Stomach (tissue), 4 donors: ENCODE results near the gene USP17L22.
"Not testable (repeated sequence)": the region's sequence is repeated elsewhere in the genome, so short reads cannot be mapped to it uniquely, and the experiment has no call there.

Source experiments
- CTCF ChIP-seq, 7 experiments: fragments of 450-650 bp in 4 of 7; fragments of 200-600 bp in 3 of 7; sonication (generic) in 3 of 7; IDR thresholded peaks; one replicate each; pipeline ENCODE4 v1.5.1; 2016 to 2019; ENCODE audit warnings: antibody characterized with exemption in 7 of 7, control low read depth in 2 of 7, mild to moderate bottlenecking in 1 of 7
- EP300 ChIP-seq: sonication (generic); formaldehyde crosslinking; IDR thresholded peaks from one replicate; pipeline ENCODE4 v1.6.1; 2017; ENCODE audit warnings: antibody characterized with exemption
- POLR2A ChIP-seq, 4 donors: fragments of 450-650 bp; IDR thresholded peaks; one replicate each; pipeline ENCODE4 v1.6.1; 2016; ENCODE audit warnings: antibody characterized with exemption in 4 of 4, control low read depth in 2 of 4, mild to moderate bottlenecking in 1 of 4, moderate library complexity in 1 of 4
- POLR2AphosphoS5 ChIP-seq, 3 donors: sonication (generic); formaldehyde crosslinking; IDR thresholded peaks; one replicate each; pipeline ENCODE4 v1.6.1; 2016; ENCODE audit warnings: antibody characterized with exemption in 3 of 3

- not testable (repeated sequence) for TF ChIP-seq CTCF (IDR thresholded peaks at IDR 0.05); POLR2AphosphoS5 (IDR thresholded peaks at IDR 0.05); POLR2A (IDR thresholded peaks at IDR 0.05); EP300
Observed at GRCh38 chr4:9262572-9262971, 4.8 kb upstream of the USP17L22 start, which contains the start of gene USP17L21.
